ENCODE measurements around the gene TYK2.

DNA sequence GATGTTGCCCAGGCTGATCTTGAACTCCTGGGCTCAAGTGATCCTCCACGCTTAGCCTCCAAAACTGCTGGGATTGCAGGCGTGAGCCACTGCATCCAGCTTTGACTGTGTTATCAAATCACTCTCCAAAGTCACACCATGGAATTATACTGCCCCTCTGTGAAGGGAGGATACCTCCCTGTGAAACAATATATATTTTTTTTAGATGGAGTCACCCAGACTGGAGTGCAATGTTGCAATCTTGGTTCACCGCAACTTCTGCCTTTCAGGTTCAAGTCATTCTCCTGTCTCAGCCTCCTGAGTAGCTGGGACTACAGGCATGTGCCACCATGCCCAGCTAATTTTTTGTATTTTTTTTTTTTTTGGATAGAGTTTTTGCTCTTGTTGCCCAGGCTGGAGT is 7.7 kb downstream of the TYK2 start:
- no peak for TF ChIP-seq POLR2A (IDR thresholded peaks at IDR 0.05)
- TF ChIP-seq, protein P1, sequence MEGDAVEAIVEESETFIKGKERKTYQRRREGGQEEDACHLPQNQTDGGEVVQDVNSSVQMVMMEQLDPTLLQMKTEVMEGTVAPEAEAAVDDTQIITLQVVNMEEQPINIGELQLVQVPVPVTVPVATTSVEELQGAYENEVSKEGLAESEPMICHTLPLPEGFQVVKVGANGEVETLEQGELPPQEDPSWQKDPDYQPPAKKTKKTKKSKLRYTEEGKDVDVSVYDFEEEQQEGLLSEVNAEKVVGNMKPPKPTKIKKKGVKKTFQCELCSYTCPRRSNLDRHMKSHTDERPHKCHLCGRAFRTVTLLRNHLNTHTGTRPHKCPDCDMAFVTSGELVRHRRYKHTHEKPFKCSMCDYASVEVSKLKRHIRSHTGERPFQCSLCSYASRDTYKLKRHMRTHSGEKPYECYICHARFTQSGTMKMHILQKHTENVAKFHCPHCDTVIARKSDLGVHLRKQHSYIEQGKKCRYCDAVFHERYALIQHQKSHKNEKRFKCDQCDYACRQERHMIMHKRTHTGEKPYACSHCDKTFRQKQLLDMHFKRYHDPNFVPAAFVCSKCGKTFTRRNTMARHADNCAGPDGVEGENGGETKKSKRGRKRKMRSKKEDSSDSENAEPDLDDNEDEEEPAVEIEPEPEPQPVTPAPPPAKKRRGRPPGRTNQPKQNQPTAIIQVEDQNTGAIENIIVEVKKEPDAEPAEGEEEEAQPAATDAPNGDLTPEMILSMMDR (IDR thresholded peaks at IDR 0.05), result no peak
